Panc1 (cell line): ENCODE data around the gene PRKAG2. TPM values are rescaled to one million over a fixed set of nuclear protein-coding genes. Genes with fewer than 3 reads are reported as not detected.
A peak's percentile ranks its signal among the peaks of the same experiment; 100 is the strongest.

Experiments
- ATAC-seq: fragments of 200-7000 bp; cut with Tn5 transposase; 2 replicates; pipeline ENCODE4 v1.9.1; 2020; ENCODE audit warnings: mild to moderate bottlenecking, moderate library complexity
- BruUV-seq: library from RNA; stranded (reverse); fragments of 400-500 nt; replicated peaks from 2 replicates; lab custom pipeline; 2021; lab: Mats Ljungman, UMichigan
- CTCF ChIA-PET: fragments of 300-600 bp; sonication (Branson Sonifier 250); formaldehyde crosslinking; loops from one replicate; lab custom pipeline; 2022; ENCODE audit warnings: antibody characterized with exemption; lab: Charles Lee
- POLR2A ChIA-PET: fragments of 300-600 bp; sonication (Branson Sonifier 250); formaldehyde crosslinking; loops from one replicate; lab custom pipeline; 2022; ENCODE audit warnings: antibody characterized with exemption; lab: Charles Lee
- DNase-seq: peaks from one replicate; pipeline ENCODE4 v3.0.0-alpha.2; 2010; ENCODE audit warnings: low read depth, low spot score
- H3K27ac ChIP-seq: 2 replicates; pipeline ENCODE4 v1.5.1; 2011; ENCODE audit warnings: mild to moderate bottlenecking, low read length, inconsistent platforms
- H3K27me3 ChIP-seq: fragments of 200-500 bp; sonication (Bioruptor generic); 2 replicates; pipeline ENCODE4 v1.6.0; 2014; ENCODE audit warnings: low read length, inconsistent platforms; ENCODE audit not compliant: control insufficient read depth, insufficient read depth
- H3K36me3 ChIP-seq: fragments of 200-500 bp; sonication (Bioruptor generic); 2 replicates; pipeline ENCODE4 v1.5.1; 2014; ENCODE audit warnings: inconsistent platforms, mild to moderate bottlenecking, low read length, moderate library complexity; ENCODE audit not compliant: control insufficient read depth, insufficient read depth
- H3K4me1 ChIP-seq: 2 replicates; pipeline ENCODE4 v1.5.1; 2011; ENCODE audit warnings: inconsistent platforms, mild to moderate bottlenecking, low read length, moderate library complexity; ENCODE audit not compliant: control insufficient read depth, insufficient read depth
- H3K4me3 ChIP-seq, 2 experiments: 2 replicates each; pipeline ENCODE4 v1.5.1; 2011 to 2012; ENCODE audit warnings: low read depth in 2 of 2, low read length in 2 of 2, mild to moderate bottlenecking in 2 of 2, inconsistent platforms in 1 of 2, moderate library complexity in 1 of 2
- H3K9me3 ChIP-seq: fragments of 200-500 bp; sonication (Bioruptor generic); 2 replicates; pipeline ENCODE4 v1.5.1; 2014; ENCODE audit warnings: low read depth, mild to moderate bottlenecking, inconsistent platforms, low read length, moderate library complexity; ENCODE audit not compliant: control insufficient read depth, insufficient read depth
- CTCF ChIP-seq: fragments of 450-650 bp; IDR thresholded peaks from 2 replicates; pipeline ENCODE4 v1.5.1; 2017; ENCODE audit warnings: mild to moderate bottlenecking
- POLR2AphosphoS5 ChIP-seq: IDR thresholded peaks from 2 replicates; pipeline ENCODE4 v1.6.1; 2012; ENCODE audit warnings: mild to moderate bottlenecking, low read depth, low read length, moderate library complexity
- REST ChIP-seq, 2 experiments: IDR thresholded peaks; 2 replicates each; pipeline ENCODE4 v1.6.1; 2011 to 2012; ENCODE audit warnings: low read depth in 2 of 2, control low read depth in 1 of 2, low read length in 1 of 2, mild to moderate bottlenecking in 1 of 2, moderate library complexity in 1 of 2; ENCODE audit not compliant: insufficient read depth in 1 of 2
- SIN3A ChIP-seq: IDR thresholded peaks from 2 replicates; pipeline ENCODE4 v1.6.1; 2012; ENCODE audit warnings: low read depth, mild to moderate bottlenecking, low read length, moderate library complexity, borderline replicate concordance; ENCODE audit not compliant: insufficient read depth
- TCF7L2 ChIP-seq: IDR thresholded peaks from 2 replicates; pipeline ENCODE4 v1.6.1; 2011; ENCODE audit warnings: mild to moderate bottlenecking, low read depth, low read length, inconsistent platforms
- in situ Hi-C: cut with HindIII; loops from 2 replicates; pipeline ENCODE4 v1.10.0; 2016; ENCODE audit warnings: low sequenced_read_pairs, low pct_unique_long_range_greater_than_20kb
- intact Hi-C: fragments of 100-400 bp; cut with micrococcal nuclease; formaldehyde crosslinking; loops from one replicate; pipeline ENCODE4 v1.10.0; 2022; ENCODE audit not compliant: unreplicated experiment
- total RNA-seq: library from RNA; stranded (reverse); gene quantifications from one replicate; pipeline ENCODE4 v1.2.1, GENCODE V29; 2021; ENCODE audit not compliant: unreplicated experiment

The PRKAG2 gene
- total RNA-seq, 1 experiment from 2014 or later = 71.6 TPM

DNA sequence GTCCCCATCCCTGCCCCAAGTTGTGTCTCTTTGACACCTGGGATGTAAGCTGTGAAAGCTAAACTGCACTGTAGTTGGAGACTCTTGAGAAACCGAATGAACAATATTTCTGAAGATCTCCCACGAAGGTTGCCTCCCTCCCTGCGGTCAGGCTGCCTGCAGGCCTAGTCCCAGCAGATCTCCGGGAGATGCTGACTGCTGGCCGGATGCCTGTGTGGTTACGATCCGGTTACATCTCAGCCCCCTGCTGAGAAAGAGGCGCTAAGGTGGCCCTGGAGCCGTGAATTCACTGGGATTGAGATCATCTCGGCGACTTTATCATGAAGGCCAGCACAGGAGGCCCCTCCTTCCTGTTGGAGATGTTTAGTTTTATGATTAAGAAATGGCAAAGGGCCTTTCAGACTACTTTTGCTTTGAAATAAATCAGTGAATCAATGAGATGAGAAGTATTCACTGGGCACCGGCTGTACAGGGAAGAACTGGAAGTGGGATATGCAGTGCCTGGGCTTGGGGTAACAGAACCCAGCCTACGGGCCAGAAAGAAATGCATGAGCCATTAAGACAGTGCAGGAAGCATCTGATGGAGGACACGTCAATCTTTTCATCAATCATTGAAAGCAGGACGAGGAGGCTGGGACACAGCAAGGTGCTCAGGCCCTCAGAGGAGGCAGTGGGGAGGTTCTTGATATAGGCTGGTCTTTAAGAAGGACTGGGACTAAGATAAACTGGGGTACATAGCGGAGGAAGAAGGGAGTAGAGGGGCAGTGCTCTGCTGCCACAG, 177.6 kb downstream of the PRKAG2 start:
- in situ Hi-C loops (no loop called here), intact Hi-C loops (no loop called here)
- Histone ChIP-seq H3K4me3 (no peak overlapping the region), H3K27ac (no peak overlapping the region), H3K4me1 (peaks cover 42% of the 10 kb centered on the region), H3K9me3 (no peaks in the 10 kb centered on the region), H3K27me3 (no peaks in the 10 kb centered on the region), H3K36me3 (no peaks in the 10 kb centered on the region)
- DNase-seq (no peak), ATAC-seq (no peak)
- CTCF ChIA-PET = interaction anchor here (0.8 kb wide), 1 partner anchor 114 kb away, joined by 3 read pairs; no protein-coding TSS in a partner anchor
- BruUV-seq = no TSS peak
- TF ChIP-seq CTCF (no peak), POLR2AphosphoS5 (no peak), TCF7L2 (no peak), SIN3A (no peak), REST (IDR thresholded peaks at IDR 0.05; ENCODE audit: insufficient read depth in 1 of 2, low read depth in 2 of 2, low read length in 1 of 2) (no peak)
- POLR2A ChIA-PET = no interaction called here

DNA sequence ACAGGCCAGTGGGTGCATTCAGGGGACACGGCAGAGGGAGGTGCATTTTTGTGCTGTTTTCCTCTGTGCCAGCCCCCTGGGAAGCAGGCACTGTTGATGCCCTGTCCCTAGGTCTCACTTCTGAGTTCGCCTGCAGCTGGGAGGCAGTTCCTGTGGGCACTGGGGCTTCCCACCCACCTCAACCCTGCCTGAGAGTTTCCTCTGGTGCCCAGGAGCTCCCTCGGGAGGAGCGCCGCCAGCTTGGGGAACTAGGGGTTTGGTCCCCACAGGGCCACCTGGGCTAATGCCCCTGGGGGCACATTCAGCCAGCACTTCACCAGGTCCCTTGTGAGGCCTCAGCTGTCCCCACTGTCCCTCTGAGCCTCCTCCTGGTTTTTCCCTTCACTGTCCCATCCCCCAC, 179.0 kb downstream of the PRKAG2 start:
- BruUV-seq = no TSS peak
- ChIA-PET CTCF (interaction anchor here (0.6 kb wide), 1 partner anchor 156 kb away, joined by 3 read pairs; no protein-coding TSS in a partner anchor), POLR2A (no interaction called here)
- Histone ChIP-seq H3K4me3 (no peak overlapping the region), H3K27ac (peak overlapping the region; percentile 34; the same call in 1 of the 2 replicates), H3K9me3 (no peaks in the 10 kb centered on the region), H3K36me3 (no peaks in the 10 kb centered on the region), H3K27me3 (no peaks in the 10 kb centered on the region), H3K4me1 (peaks cover 43% of the 10 kb centered on the region)
- intact Hi-C loops = no loop called here
- no peak for TF ChIP-seq POLR2AphosphoS5
- TF ChIP-seq TCF7L2 = no peak
- no peak for TF ChIP-seq CTCF
- no peak for TF ChIP-seq REST (IDR thresholded peaks at IDR 0.05; ENCODE audit: insufficient read depth in 1 of 2, low read depth in 2 of 2, low read length in 1 of 2)
- no peak for TF ChIP-seq SIN3A
- DNase-seq (no peak), ATAC-seq (0 out of 2 replicates have a peak, but pooled peaks have one; percentile 5)
- in situ Hi-C loops = no loop called here
